NCI-H187 (cell line): Measurements from ENCODE around the gene GTF3A.

Experiments
- DNase-seq, 2 experiments: peaks; one replicate each; lab custom pipeline; 2025; lab: John Stamatoyannopoulos, UW

GTF3A gene

DNA sequence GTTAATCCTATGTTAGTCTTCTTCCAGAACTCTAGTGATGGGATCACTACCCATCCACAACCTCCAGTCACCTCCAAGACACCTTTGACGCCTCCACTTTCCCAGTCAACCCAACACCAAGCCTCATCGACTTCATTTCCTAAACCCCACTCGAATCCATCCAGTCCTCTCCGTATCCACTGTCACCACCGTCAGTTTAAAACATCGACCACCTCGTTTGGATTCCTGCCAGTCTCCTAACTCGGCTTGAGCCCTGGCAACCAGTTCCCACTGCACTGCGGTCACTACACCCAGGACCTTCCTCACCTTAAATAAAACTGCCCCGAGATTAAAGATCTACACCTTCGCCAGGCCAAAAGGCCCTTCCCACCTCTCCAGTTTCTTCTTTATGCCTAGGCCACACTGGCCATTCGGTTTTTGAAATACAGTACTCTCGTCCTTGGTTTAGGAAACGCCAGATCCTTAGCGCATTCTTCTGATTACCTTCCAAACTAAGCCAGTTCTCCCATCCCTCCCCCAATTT lies 24.7 kb downstream of the GTF3A start:
- DNase-seq, result no peak

DNA sequence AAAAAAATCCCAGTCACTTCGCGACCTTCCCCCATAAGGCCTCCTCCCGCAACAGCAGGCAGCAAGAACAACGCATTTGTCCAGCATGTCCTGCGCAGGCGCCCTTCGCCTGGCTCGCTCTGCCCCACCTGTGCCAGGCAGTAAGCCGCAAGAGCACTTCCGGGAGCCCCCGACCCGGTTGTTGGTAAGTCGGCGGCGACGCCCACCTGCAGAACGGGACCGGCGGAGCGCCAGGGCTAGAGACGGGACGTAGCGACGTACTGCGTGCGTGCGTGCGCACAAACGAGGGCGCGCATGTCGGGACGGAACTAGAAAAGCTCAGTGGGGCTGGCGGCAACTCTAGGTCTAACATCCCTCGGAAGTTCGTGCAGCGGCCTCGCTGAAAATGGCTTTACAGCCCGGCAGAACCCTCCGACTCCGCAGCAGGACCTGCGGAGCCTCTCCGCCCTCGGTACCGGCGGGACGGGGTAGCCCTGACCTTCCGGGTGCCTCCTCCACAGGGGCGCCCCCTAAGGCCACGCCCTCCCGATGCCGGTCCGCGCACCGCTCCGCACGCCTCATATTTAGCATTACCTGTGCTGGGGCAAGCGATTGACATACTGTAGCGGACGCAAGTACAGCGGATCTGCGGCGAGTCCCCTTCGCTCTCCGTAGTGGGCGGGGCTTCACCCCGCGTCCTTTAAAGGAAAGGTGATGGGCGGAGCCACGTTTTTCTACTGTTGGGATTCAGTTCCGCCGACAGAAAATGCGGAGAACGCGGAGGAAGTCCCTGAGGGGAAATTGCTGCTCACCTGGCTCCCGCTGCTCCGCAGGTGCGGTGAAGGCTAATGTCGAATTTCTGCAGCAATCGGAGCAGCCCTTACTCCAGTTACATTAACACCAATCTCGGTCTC lies 25.8 kb downstream of the GTF3A start, which contains the start of gene MTIF3:
MTIF3 (minus strand) TSS at position 629 of the 893 bp plus-strand sequence. CDS start 10,116 bp downstream, outside the sequence.
- peak; percentile 76 to 86 for DNase-seq

DNA sequence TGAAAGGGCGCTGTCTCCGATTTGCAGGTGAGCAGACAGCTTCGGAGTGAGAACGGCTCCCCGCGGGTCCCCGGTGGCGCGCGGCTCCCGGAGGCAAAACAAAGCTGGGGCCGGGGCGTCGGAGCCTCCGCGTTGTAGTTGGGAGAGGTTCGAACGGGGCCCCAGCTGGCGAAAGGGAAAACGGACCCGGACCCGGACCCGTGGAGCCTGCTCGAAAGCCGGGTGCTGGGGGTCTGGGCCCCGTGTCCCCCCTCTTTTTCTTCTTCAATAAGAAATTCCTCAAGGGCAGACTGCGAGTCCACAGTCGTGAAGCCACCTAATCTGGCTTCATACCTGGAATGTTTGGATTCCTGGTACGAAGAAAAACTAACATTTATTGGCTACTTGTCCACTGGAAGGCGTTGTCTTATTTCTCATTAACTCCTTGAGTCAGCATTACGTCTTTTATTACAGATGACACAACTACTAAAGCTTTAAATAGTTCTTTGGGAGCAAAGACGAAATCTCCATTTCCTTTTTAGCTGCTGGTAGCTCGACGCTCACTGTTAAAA lies 26.6 kb downstream of the GTF3A start:
- DNase-seq, result no peak

DNA sequence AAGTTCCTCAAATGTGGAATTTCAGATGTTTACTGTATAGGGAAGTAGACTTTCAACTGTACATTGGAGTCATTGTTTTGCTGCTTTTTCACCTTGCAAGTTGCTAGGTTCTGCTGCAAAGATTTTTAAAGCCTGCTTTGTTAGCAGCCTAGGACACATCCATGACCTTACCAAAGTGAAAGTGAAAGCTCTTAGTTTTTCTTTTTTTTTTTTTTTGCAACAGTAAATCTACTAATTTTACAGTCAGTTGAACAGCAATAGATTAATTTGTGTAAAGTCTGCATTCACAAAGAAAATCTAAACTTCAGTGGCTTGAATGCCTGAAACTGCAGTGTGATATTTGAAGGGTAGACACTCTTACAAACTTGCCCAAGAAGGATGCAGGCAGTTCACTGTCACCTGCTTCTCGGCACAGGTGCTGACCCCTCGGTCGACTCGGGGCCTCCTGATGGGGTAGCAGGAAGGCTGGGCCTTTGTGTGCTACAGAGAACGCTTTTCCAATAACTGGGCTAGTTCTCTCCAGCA lies 31.0 kb downstream of the GTF3A start:
- DNase-seq, result no peak

DNA sequence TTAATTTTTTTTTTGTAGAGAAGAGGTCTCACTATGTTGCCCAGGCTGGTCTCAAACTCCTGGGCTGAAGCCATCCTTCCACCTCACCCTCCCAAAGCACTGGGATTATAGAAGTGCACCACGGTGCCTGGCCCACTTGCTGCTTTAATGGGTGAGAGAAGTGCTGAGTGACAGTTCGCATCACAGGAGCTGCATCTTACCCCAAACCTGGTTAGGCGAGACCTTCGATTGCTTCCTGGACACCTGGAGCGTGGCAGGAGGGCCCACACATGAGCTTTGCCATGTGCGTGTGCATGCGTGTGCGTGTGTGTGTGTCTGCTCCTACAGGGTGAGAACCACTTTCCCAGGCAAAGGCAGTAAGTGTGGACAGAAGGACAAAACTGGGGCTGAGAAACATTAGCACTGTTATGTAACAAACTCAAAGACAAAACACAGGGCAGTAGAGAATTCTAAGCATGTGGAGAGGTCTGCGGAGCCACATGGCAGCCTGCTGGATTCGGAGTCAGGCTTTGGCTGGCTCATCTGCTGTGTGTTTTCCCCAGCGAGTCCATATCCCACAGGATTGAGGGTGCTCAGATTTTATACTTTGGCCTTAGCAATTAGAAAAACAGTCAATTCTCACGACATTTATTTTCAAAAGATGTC lies 37.6 kb downstream of the GTF3A start:
- DNase-seq, result no peak

DNA sequence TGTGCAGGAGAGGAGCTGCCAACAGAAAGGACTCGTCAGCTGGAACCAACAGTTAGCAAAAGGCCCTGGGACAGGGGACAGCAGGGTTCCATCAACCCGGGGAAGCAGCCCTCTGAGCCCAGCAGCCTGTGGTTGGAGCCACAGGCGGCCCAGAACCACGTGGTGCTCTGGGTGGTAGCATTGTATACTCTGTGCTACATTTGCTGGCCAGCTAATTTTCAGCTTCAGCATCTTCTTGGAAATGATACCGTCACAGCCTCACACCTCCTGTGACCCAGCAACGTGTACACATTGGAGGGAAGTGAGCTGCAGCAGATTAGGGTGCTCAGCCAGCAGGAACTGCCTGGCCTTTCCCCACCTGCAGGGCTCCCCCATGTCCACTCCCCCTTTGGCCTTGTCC lies 39.1 kb downstream of the GTF3A start:
- DNase-seq, result no peak

DNA sequence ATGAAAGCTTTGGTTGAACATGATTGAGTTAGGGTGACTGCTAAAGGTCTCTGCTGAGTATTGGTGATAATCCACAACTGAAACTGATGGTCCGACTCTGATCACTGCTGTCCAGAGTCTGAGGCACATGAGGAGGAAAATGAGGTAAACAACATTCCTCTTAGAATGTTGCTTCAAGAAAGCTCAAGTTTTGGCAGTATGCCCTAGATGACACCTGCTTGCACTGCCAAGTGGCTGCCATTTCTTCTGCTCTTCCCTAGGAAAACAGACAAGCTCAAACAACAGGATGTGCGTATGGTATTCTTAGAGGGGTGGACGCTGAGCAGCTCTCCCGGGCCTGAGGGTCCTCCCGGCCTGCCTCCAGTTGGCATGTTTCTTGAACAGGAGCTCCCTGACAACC lies 41.2 kb downstream of the GTF3A start:
- no peak for DNase-seq

DNA sequence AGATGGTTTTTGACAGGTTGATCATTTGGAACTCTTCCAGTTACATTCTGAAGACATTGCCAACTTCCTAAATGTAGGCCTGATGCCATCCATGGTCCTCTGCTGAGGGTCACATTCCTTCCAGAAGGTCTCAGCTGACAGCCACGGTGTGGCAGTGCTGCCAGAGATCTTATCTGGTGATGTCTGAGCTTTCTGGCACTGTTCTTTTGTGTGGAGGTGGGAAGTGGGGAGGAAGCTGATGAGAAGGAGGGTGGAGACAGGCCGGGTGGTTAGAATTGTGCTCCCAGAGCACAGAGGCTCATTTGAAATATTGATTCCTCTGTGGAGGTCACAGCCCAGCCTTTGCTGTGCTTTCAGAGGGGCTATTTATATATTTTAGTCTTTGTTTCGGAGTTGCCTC lies 42.1 kb downstream of the GTF3A start:
- no peak for DNase-seq

DNA sequence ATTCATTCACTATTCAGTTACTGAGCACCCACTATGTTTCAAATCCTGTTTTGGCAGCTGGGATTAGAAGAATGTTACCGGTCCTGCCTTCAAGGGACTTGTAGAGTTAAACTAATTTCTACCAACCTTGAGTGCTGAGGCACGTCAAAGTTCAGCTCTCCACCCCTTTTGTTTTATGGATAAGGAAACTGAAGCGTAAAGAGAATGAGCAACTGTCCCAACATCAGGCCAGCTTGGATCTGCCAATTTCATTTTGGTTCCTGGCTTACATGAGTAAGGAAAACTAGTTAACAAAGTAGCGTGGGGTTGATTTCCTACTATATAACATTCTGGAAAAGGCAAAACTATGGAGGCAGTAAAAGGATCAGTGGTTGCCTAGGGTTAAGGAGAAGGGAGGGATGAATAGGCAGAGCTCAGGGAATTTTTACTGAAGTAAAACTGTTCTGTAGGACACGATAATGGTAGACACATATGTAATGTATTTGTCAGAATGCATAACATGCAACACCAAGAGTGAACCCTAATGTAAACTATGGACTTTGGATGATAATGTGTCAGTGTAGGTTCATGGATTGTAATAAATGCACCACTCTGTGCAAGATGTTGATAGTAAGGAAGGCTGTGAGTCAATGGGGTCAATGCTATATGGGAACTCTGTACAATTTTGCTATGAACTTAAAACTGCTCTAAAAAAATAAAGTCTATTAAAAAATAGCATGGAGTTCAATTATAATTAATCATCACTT lies 45.8 kb downstream of the GTF3A start:
- no peak for DNase-seq

DNA sequence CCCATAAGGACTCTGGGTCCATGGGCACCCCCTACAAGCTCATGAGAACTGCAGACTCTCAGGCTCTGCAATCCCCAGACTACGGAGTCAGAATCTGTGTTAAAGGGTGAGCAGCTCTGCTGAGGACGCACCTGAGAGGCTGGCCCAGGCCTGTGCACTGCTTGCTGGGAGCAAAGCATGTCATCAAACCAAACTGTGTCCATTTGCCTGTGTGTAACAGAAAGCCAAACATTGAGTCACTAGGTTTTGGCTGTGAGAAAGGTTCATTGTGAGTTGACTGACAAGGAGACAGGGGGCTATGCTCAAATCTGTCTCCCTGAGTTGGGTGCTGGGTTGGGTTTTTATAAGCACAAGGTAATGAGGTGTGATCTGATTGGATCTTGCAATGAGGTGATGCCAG lies 48.0 kb downstream of the GTF3A start:
- DNase-seq, result no peak

DNA sequence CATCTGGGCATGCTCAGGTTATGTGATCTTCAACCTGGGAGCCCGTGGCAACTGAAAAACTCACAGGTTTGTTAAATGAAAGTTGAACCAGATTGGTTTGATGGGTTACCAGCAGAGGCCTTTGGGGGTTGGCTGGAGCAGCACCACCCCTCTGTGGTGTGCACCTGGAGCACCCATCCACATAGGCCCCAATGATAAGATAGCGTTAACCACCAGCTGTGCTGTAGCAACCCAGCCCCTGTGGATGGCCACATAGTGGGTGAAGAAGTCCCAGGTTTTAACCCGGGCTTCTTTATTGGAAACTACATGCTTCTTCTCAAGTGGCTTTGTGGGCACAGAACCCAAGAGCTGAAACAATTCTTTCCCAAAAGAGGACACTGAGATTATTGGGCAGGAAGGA lies 48.5 kb downstream of the GTF3A start:
- no peak for DNase-seq

DNA sequence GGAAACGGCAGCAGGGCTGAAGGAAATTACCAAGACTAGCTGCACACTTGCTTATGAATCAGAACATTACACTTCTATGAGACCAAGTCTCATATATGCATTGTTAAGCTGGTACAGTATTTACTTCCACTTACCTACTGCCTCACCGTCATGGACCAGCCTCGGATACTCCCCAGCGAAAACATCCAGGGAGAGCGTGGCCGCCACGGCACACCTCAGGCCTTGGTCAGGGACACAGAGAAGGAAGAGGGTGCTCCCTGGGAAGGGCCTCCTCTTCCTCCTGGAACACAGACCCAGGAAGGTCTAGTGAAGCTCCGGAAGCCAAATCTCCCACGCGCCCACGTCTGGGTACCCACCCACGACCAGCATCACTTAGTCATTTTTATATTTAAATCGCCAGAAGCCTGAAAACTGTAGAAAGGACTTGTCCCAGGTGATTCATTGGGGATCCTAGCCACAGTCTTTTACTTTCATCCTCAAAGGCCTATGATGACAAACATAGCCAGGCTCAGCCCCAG lies 50.4 kb downstream of the GTF3A start:
- DNase-seq, result no peak

DNA sequence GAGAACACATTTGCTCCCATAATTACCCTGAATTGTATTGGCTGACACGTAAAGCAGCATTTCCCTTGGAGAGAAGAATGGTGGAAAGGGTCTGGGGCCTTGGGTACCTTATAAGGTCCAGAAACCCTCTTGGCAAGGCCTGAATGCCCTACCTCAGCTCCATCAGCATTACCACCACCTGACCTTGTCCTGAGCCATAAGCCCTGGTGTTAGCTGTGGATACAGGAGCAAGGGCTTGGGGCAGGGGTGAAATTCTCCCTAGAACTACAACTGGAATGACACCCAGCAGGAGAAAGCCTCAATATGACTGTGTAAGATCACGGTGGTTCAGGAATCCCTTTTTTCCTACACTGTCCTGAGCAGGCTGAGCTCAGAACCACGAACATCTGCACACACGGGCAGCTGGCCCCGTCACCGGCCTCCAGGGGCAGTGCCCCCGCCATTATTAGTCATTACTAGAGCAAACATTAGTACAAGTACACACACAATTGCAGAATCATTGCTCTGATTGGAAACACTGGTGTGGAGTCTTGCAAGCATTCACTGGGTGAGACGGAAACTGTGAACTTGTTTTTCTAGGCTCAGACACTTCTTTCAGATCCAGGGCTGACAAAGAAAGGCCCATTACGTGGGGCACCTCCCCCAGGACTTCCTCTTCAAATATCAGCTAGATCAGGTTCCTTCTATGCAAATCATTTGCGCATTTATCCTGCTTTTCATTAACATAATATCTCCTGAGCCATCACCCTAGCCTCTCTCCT lies 52.7 kb downstream of the GTF3A start:
- DNase-seq, result no peak

DNA sequence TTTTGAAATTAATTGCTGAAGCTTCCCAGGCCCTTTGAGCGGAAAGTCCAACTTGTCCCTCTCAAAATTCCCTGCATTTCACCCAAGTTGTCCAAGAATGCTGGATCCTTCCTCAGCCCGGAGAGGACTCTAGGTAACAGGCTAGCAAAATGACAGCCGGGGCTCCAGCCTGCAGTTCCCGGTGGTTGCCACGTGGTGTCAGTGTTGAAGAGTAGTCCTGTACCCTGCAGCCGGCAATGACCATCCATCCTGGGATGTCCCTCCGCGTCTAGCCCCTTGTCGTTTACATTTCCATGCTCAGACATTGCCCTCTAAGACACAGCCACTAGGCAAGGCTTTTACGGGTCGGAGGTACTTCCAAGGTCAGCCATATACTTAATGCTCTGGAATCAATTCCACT lies 57.3 kb downstream of the GTF3A start:
- DNase-seq, result peak in 1 of 2 experiments; percentile 7

DNA sequence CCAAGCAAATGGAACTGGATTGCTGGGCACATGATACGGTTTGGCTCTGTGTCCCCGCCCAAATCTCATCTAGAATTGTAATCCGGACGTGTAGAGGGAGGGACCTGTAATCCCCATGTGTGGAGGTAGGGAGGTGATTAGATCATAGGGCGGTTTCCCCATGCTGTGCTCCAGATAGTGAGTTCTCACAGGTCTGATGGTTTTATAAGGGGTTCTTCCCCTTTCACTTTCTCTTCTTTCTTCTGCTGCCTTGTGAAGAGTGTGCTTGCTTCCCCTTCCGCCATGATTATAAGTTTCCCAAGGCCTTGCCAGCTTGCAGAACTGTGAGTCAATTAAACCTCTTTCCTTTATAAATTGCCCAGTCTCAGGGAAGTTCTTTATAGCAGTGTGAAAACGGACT lies 58.6 kb downstream of the GTF3A start:
- no peak for DNase-seq

DNA sequence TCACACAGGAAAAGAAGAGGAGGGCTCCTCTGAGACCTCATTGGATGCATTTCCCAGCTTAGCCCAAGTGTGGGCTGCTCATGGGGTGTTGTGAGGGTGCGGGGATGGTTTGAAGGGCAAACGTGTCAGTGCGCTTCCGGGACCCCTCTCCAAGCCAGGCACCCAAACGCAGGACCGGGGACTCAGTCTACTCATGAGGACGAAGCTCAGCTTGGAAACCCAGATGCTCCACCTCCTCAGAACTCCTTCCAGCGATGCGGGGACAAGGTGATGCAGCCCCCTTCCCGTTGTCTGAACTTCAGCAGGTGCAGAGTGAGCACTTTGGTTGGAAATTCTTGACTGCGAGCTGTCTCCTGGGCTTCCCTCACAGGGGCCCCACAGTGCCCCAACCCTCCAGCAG lies 59.0 kb downstream of the GTF3A start:
- no peak for DNase-seq
